Left colon (tissue), 2 donors: ENCODE measurements around the gene IRF3. TPM values are rescaled to one million over a fixed set of nuclear protein-coding genes. Genes with fewer than 3 reads are reported as not detected.

Experiments used
- microRNA-seq, 2 donors: library from miRNA; unstranded; fragments of <30 nt; microRNA quantifications; one replicate each; pipeline versions ENCODE4 v1.1.0 to v1.2.0, GENCODE V29; 2020
- total RNA-seq, 2 donors: library from RNA; stranded (reverse); fragmentation: NEBNext Ultra II Directional; extraction: Animal tissue kit (Norgen Biotek cat#: 25700); gene quantifications; one replicate each; pipeline ENCODE4 v1.2.1, GENCODE V29; 2021
- donor health status: DM: no; HTN: no; CAD: no.
- donor health status: DM: yes; HTN: yes; CAD: no.

IRF3 gene
- total RNA-seq, 2 donors from 2014 or later: 69.0 to 83.1 TPM

Small RNAs within 50 kb of the gene (microRNA-seq; reads per million reads assigned to microRNA genes)
- 0 reads per million in 2 donors for gene MIR5088

Other genes with a start within 250 kb of the IRF3 start
- not detected for gene PTH2, start 242.4 kb downstream of the IRF3 start, total RNA-seq
- not detected for gene GFY, start 240.5 kb downstream of the IRF3 start, total RNA-seq
- under 1 TPM; 0.24 to 0.81 TPM for gene SLC17A7, start 224.3 kb downstream of the IRF3 start, total RNA-seq
- 10 to 100 TPM; 62.9 to 74.1 TPM for gene PIH1D1, start 214.0 kb downstream of the IRF3 start, total RNA-seq
- gene ALDH16A1, start 212.6 kb downstream of the IRF3 start, total RNA-seq: 10 to 100 TPM; 24.9 to 31.5 TPM
- gene FLT3LG, start 191.6 kb downstream of the IRF3 start, total RNA-seq: 1 to 10 TPM; 3.4 to 6.4 TPM
- 1,000 to 10,000 TPM; 2,164 to 2,325 TPM for gene RPL13A, start 178.2 kb downstream of the IRF3 start, total RNA-seq
- 1,000 to 10,000 TPM; 1,501 to 1,657 TPM for gene RPS11, start 169.4 kb downstream of the IRF3 start, total RNA-seq
- gene FCGRT, start 153.2 kb downstream of the IRF3 start, total RNA-seq: 100 to 1,000 TPM; 411 to 508 TPM
- gene RCN3, start 137.9 kb downstream of the IRF3 start, total RNA-seq: 10 to 100 TPM; 18.2 to 21.7 TPM
- gene NOSIP, start 85.3 kb downstream of the IRF3 start, total RNA-seq: 10 to 100 TPM; 62.8 to 66.4 TPM
- 10 to 100 TPM; 22.4 to 26.1 TPM for gene PRRG2, start 84.5 kb downstream of the IRF3 start, total RNA-seq
- 10 to 100 TPM; 20.5 to 26.4 TPM for gene PRR12, start 74.7 kb downstream of the IRF3 start, total RNA-seq
- gene RRAS, start 25.7 kb downstream of the IRF3 start, total RNA-seq: 10 to 100 TPM; 41.7 to 76.6 TPM
- gene SCAF1, start 23.6 kb downstream of the IRF3 start, total RNA-seq: 10 to 100 TPM; 60.9 to 62.7 TPM
- gene BCL2L12, start 76 bp upstream of the IRF3 start, total RNA-seq: 10 to 100 TPM; 13.8 to 14.9 TPM
- gene PRMT1, start 11.4 kb upstream of the IRF3 start, total RNA-seq: 10 to 100 TPM; 66.7 to 83.9 TPM
- 1 to 10 TPM in 1 of 2 donors, under 1 TPM in 1; 0.98 to 1.1 TPM for gene ADM5, start 23.7 kb upstream of the IRF3 start, total RNA-seq
- gene CPT1C, start 25.3 kb upstream of the IRF3 start, total RNA-seq: 1 to 10 TPM; 1.5 to 2.0 TPM
- gene TSKS, start 97.4 kb upstream of the IRF3 start, total RNA-seq: under 1 TPM; 0.21 to 0.22 TPM
- 10 to 100 TPM; 71.2 to 72.9 TPM for gene AP2A1, start 101.1 kb upstream of the IRF3 start, total RNA-seq
- gene FUZ, start 147.4 kb upstream of the IRF3 start, total RNA-seq: 1 to 10 TPM; 7.6 to 10.0 TPM
- gene MED25, start 152.4 kb upstream of the IRF3 start, total RNA-seq: 10 to 100 TPM; 52.6 to 52.8 TPM
- gene PTOV1, start 185.3 kb upstream of the IRF3 start, total RNA-seq: 10 to 100 TPM; 95.3 to 95.5 TPM
- gene PNKP, start 201.7 kb upstream of the IRF3 start, total RNA-seq: 10 to 100 TPM; 62.3 to 76.7 TPM
- 10 to 100 TPM; 30.3 to 43.3 TPM for gene AKT1S1, start 211.5 kb upstream of the IRF3 start, total RNA-seq
- gene TBC1D17, start 211.8 kb upstream of the IRF3 start, total RNA-seq: 10 to 100 TPM; 32.8 to 36.4 TPM
- 1 to 10 TPM in 1 of 2 donors, under 1 TPM in 1; 0.67 to 1.3 TPM for gene IL4I1, start 231.0 kb upstream of the IRF3 start, total RNA-seq